GM18517 (cell line): ENCODE data around the gene CD244.
"Not testable (repeated sequence)": the region's sequence is repeated elsewhere in the genome, so short reads cannot be mapped to it uniquely, and the experiment has no call there.

Experiments used
- ATAC-seq: cut with Tn5 transposase; IDR thresholded peaks from one replicate; pipeline ENCODE4 v1.9.1; 2021; ENCODE audit warnings: mild to moderate bottlenecking, moderate library complexity; ENCODE audit not compliant: unreplicated experiment

The CD244 gene

DNA sequence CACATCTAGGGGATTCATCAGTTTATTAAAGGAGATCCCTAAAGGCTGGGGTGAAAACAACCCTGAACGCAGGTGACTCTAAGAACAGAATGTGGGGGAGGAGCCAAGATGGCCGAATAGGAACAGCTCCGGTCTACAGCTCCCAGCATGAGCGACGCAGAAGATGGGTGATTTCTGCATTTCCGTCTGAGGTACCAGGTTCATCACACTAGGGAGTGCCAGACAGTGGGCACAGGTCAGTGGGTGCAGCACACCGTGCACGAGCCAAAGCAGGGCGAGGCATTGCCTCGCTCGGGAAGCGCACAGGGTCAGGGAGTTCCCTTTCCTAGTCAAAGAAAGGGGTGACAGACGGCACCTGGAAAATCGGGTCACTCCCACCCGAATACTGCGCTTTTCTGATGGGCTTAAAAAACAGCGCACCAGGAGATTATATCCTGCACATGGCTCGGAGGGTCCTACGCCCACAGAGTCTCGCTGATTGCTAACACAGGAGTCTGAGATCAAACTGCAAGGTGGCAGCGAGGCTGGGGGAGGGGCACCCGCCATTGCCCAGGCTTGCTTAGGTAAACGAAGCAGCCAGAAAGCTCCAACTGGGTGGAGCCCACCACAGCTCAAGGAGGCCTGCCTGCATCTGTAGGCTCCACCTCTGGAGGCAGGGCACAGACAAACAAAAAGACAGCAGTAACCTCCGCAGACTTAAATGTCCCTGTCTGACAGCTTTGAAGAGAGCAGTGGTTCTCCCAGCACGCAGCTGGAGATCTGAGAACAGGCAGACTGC, 79.5 kb downstream of the CD244 start:
- ATAC-seq, result not testable (repeated sequence)

- no peak for ATAC-seq
Observed at GRCh38 chr1:160781914-160782689, 80.6 kb downstream of the CD244 start.

GRCh38 chr1:160781186-160781766, 81.4 kb downstream of the CD244 start:
- no peak for ATAC-seq

- ATAC-seq, result no peak
Observed at GRCh38 chr1:160780398-160780755, 82.3 kb downstream of the CD244 start.
